ENCODE data around the gene PLXNA4. TPM values are rescaled to one million over a fixed set of nuclear protein-coding genes. Genes with fewer than 3 reads are reported as not detected.

Gene PLXNA4
- total RNA-seq, 1 experiment from 2014 or later, result 0.11 TPM

DNA sequence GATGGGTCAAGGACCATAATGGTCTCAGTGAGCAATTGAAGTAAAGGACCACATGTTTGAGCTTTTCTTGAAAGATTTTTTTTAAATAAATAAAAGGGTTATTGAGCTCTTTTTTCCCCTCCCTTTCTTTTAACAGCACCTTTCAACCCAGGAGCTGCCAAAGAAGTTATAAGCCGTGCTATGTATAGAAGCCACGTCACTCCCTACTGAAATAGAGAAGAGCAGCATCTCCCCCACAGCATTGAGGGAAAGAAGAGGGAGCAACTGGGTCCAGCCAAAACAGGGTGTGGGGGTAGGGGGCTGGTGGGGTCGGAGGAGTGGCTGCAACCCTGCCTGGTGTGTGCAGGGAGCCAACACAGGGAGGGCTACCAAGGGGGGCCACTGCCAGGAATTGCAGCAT, 227.2 kb downstream of the PLXNA4 start:
- ChIA-PET POLR2A (ENCODE audit: low non-redundant PET) (no interaction called here), CTCF (no interaction called here)
- Histone ChIP-seq H3K9me3 (ENCODE audit: low read depth, low read length, poor library complexity, severe bottlenecking) (no peaks in the 10 kb centered on the region), H3K36me3 (ENCODE audit: insufficient read depth, low read length, poor library complexity, severe bottlenecking) (no peaks in the 10 kb centered on the region), H3K4me3 (ENCODE audit: low read depth, low read length, poor library complexity, severe bottlenecking) (no peak overlapping the region), H3K27me3 (replicated peaks; ENCODE audit: insufficient read depth, low read depth, low read length, poor library complexity) (peaks cover 64% of the 10 kb centered on the region), H3K27ac (ENCODE audit: low read depth, low read length, poor library complexity, severe bottlenecking) (no peak overlapping the region), H3K4me1 (ENCODE audit: insufficient read depth, low read length, poor library complexity, severe bottlenecking) (peaks cover 10% of the 10 kb centered on the region)
- TF ChIP-seq, protein P1, sequence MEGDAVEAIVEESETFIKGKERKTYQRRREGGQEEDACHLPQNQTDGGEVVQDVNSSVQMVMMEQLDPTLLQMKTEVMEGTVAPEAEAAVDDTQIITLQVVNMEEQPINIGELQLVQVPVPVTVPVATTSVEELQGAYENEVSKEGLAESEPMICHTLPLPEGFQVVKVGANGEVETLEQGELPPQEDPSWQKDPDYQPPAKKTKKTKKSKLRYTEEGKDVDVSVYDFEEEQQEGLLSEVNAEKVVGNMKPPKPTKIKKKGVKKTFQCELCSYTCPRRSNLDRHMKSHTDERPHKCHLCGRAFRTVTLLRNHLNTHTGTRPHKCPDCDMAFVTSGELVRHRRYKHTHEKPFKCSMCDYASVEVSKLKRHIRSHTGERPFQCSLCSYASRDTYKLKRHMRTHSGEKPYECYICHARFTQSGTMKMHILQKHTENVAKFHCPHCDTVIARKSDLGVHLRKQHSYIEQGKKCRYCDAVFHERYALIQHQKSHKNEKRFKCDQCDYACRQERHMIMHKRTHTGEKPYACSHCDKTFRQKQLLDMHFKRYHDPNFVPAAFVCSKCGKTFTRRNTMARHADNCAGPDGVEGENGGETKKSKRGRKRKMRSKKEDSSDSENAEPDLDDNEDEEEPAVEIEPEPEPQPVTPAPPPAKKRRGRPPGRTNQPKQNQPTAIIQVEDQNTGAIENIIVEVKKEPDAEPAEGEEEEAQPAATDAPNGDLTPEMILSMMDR (conservative IDR thresholded peaks at IDR 0.05; ENCODE audit: low read depth, low read length), result no peak
- no peak for TF ChIP-seq EZH2 (IDR thresholded peaks at IDR 0.05; ENCODE audit: borderline replicate concordance, low read depth, low read length, poor library complexity, severe bottlenecking)
- intact Hi-C loops (cut with micrococcal nuclease; ENCODE audit: unreplicated experiment), result no loop called here
- DNase-seq (ENCODE audit: low spot score), result no peak
- BruUV-seq (replicated peaks), result no TSS peak

DNA sequence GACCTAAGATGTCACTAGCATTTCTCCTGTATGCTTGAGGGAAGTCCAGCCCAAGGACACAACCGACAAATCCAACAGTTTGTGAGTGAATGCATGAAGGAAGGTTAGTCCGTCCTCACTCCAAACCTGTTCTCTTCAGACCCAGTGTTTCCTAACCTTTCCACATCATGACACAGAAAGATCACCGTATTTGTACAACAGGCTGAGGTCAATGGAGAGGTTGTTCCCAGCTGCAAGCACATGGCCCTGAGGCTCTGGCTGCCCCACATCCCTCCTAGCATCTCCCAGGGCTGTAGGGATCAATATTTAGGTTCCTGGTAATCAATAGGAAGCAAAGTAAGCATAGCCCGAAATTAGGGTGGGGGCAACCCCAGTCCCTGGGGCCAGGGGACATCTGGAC, 227.9 kb downstream of the PLXNA4 start:
- BruUV-seq (replicated peaks), result no TSS peak
- Histone ChIP-seq H3K9me3 (ENCODE audit: low read depth, low read length, poor library complexity, severe bottlenecking) (no peaks in the 10 kb centered on the region), H3K4me3 (ENCODE audit: low read depth, low read length, poor library complexity, severe bottlenecking) (no peak overlapping the region), H3K27me3 (replicated peaks; ENCODE audit: insufficient read depth, low read depth, low read length, poor library complexity) (peaks cover 57% of the 10 kb centered on the region), H3K4me1 (ENCODE audit: insufficient read depth, low read length, poor library complexity, severe bottlenecking) (peaks cover 10% of the 10 kb centered on the region), H3K27ac (ENCODE audit: low read depth, low read length, poor library complexity, severe bottlenecking) (no peak overlapping the region), H3K36me3 (ENCODE audit: insufficient read depth, low read length, poor library complexity, severe bottlenecking) (no peaks in the 10 kb centered on the region)
- CTCF ChIA-PET, result no interaction called here
- TF ChIP-seq EZH2 (IDR thresholded peaks at IDR 0.05; ENCODE audit: borderline replicate concordance, low read depth, low read length, poor library complexity, severe bottlenecking), result no peak
- TF ChIP-seq, protein P1 (conservative IDR thresholded peaks at IDR 0.05; ENCODE audit: low read depth, low read length), result no peak
- no peak for DNase-seq (ENCODE audit: low spot score)
- POLR2A ChIA-PET (ENCODE audit: low non-redundant PET), result no interaction called here
- intact Hi-C loops (cut with micrococcal nuclease; ENCODE audit: unreplicated experiment), result no loop called here

DNA sequence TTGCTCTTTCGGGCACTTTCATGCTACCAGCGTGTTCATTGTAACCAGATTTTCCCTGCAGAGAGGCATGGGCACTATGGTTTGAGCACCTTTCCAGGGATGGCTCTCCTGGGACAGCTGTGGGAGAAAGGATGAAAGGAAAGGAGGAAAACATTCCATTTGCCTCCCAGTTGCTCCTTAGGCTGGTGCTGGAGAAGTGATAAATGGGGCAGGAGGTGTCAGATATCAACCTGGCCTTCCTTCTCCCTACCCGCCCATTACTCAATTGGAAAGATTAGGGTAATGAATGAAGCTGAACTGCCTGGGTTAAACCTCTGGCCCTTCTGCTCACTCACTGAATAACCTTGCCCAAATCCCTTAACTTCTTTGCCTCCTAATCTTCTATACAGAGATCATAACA, 228.4 kb downstream of the PLXNA4 start:
- BruUV-seq (replicated peaks), result no TSS peak
- Histone ChIP-seq H3K4me1 (ENCODE audit: insufficient read depth, low read length, poor library complexity, severe bottlenecking) (peaks cover 10% of the 10 kb centered on the region), H3K4me3 (ENCODE audit: low read depth, low read length, poor library complexity, severe bottlenecking) (no peak overlapping the region), H3K27me3 (replicated peaks; ENCODE audit: insufficient read depth, low read depth, low read length, poor library complexity) (peaks cover 52% of the 10 kb centered on the region), H3K9me3 (ENCODE audit: low read depth, low read length, poor library complexity, severe bottlenecking) (no peaks in the 10 kb centered on the region), H3K27ac (ENCODE audit: low read depth, low read length, poor library complexity, severe bottlenecking) (no peak overlapping the region), H3K36me3 (ENCODE audit: insufficient read depth, low read length, poor library complexity, severe bottlenecking) (no peaks in the 10 kb centered on the region)
- TF ChIP-seq EZH2 (IDR thresholded peaks at IDR 0.05; ENCODE audit: borderline replicate concordance, low read depth, low read length, poor library complexity, severe bottlenecking), result no peak
- TF ChIP-seq, protein P1 (conservative IDR thresholded peaks at IDR 0.05; ENCODE audit: low read depth, low read length), result no peak
- ChIA-PET POLR2A (ENCODE audit: low non-redundant PET) (no interaction called here), CTCF (no interaction called here)
- no peak for DNase-seq (ENCODE audit: low spot score)
- intact Hi-C loops (cut with micrococcal nuclease; ENCODE audit: unreplicated experiment), result no loop called here

Data from A673 (cell line).